Gastrocnemius medialis (tissue), 4 donors: ENCODE measurements around the gene NTN3.
"Not testable (repeated sequence)": the region's sequence is repeated elsewhere in the genome, so short reads cannot be mapped to it uniquely, and the experiment has no call there.

Source experiments
- POLR2A ChIP-seq, 2 donors: fragments of 450-650 bp; IDR thresholded peaks; one replicate each; pipeline ENCODE4 v1.6.1; 2017; ENCODE audit warnings: antibody characterized with exemption in 2 of 2, mild to moderate bottlenecking in 2 of 2, moderate library complexity in 2 of 2
- TF ChIP-seq, protein P1 (sequence below), 5 experiments: fragments of 450-650 bp in 3 of 5; fragments of 200-600 bp in 2 of 5; sonication (generic) in 2 of 5; IDR thresholded peaks in 4 of 5; conservative IDR thresholded peaks in 1 of 5; 1 replicate in 4 of 5; 2 replicates in 1 of 5; pipeline ENCODE4 v1.5.1; 2016 to 2019; ENCODE audit warnings: antibody characterized with exemption in 5 of 5, mild to moderate bottlenecking in 3 of 5, moderate library complexity in 3 of 5

DNA sequence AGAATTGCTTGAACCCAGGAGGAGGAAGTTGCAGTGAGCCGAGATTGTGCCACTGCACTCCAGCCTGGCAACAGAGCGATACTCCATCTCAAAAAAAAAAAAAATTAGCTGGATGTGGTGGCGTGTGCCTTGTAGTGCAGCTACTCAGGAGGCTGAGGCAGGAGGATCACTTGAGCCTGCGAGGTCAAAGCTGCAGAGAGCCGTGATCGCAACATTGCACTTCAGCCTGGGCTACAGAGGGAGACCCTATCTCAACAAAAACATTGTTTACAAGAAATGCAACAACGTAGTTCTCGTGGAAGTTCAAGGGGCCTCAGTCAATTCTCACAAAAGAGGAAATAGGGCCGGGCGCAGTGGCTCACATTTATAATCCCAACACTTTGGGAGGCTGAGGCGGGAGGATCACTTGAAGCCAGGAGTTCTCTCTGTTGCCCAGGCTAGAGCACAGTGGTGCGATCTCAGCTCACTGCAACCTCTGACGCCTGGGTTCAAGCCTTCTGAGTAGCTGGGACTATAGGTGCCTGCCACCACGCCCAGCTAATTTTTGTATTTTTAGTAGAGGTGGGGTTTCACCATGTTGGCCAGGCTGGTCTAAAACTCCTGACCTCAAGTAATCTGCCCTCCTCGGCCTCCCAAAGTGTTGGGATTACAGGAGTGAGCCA is 29.8 kb upstream of the NTN3 start:
- TF ChIP-seq, protein P1, sequence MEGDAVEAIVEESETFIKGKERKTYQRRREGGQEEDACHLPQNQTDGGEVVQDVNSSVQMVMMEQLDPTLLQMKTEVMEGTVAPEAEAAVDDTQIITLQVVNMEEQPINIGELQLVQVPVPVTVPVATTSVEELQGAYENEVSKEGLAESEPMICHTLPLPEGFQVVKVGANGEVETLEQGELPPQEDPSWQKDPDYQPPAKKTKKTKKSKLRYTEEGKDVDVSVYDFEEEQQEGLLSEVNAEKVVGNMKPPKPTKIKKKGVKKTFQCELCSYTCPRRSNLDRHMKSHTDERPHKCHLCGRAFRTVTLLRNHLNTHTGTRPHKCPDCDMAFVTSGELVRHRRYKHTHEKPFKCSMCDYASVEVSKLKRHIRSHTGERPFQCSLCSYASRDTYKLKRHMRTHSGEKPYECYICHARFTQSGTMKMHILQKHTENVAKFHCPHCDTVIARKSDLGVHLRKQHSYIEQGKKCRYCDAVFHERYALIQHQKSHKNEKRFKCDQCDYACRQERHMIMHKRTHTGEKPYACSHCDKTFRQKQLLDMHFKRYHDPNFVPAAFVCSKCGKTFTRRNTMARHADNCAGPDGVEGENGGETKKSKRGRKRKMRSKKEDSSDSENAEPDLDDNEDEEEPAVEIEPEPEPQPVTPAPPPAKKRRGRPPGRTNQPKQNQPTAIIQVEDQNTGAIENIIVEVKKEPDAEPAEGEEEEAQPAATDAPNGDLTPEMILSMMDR (IDR thresholded peaks at IDR 0.05 in 4 of 5, conservative IDR thresholded peaks at IDR 0.05 in 1 of 5): not testable (repeated sequence)
- TF ChIP-seq POLR2A (IDR thresholded peaks at IDR 0.05): not testable (repeated sequence)
